ENCODE data around the gene CLNS1A.
"Not testable (repeated sequence)": the region's sequence is repeated elsewhere in the genome, so short reads cannot be mapped to it uniquely, and the experiment has no call there.

Gene CLNS1A

DNA sequence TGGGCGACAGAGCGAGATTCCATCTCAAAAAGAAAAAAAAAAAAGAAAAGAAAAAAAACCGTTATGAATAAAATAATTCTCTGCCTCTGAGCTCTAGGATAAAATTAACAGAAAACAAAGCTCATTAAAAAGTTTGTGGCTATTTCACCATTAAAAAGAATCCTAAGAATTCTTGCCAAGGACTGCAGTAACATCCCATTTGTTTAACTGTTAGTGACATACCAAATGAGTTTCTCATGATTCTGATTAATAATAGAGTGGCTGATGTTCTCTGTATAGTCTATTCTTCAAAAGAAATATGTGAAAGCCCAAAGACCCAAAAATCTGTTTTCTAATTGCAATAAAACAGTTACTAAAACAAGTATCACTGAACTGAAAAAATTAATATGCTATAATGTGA is 19.7 kb downstream of the CLNS1A start:
- DNase-seq, result no peak

DNA sequence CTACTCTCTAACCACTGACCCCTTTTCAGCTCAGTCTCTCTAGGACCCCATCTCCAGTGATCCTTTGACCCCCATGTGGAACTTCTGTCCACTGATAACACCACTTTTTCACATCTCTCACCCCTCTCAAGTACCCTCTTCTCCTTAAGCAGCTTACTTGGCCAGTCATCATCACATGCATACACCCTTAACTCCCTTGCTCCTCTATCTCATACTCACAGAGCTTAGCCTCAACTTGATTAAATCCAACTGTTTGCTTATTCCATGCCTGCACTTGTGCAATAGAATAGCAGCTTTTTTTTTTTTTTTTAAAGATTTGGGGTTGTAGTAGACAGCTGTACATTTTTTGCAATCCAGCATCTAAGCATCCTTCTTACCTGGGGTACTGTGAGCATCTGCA is 25.7 kb downstream of the CLNS1A start:
- no peak for DNase-seq

DNA sequence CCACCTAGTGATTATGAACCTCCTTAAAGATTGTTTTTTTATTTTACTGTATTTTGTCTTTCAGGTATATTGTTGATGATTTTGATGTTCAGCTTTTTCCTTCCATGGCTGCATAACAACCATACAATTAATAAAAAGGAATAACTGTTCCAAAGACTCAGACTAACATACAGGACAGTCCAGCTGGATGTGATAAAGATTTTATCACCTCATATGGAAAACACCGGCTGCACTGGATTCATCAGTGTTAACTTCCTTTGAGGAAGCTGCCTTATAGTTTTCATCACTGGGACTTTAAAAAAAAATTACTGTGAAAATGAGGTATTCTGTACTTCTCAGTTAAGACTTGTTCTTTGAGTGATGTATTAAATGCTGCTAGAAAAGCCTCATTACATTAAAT is 28.4 kb downstream of the CLNS1A start:
- no peak for DNase-seq

DNA sequence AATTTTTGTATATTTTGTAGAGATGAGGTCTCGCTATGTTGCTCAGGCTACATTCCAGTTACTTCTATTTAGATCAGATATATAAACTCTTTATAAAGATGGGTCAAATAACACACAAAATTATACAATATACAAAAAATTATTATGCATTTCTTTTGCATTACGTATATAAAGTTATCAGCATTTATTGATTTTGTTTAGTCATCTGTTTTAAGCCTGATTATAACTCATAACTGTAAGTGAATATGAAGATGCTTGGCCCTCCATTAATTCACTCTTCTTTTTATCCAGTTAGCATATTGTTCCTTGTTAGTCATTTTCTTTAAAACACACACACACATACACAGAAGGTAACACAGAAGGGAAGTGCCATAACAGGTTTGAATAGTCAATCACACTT is 33.3 kb downstream of the CLNS1A start:
- DNase-seq, result no peak

DNA sequence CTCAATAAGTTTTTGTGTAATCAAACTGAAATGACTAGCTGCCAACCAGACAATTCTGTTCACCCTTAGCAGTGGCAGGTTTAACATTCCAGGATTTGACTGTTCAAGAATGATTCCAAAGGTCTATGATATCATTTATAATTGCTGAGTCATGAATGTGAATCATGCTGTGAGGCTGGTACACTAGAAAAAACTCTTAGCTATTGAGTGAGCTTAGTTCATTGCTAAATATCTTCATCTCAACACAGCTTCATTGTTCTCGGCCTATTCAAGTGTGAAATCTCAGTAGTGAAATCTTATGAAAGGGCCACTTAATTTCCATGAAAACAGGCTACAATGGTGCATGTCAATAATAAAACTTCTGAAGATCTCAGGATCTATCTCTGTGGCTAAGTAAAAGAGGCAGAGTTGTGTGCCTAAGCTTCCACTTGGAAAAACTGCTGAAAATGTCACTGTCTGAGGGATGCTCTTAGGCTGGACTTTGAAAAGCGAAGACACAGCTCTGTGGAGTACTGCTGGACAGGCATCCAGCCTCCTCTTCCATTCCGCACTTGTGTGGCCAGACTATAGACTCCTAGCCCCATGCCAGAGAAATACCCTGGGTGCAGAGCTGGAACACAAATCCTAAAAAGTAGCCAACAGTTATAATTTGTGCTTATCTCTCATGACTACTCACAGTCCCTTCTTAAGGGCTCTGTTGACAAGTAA is 35.1 kb downstream of the CLNS1A start:
- DNase-seq, result no peak

DNA sequence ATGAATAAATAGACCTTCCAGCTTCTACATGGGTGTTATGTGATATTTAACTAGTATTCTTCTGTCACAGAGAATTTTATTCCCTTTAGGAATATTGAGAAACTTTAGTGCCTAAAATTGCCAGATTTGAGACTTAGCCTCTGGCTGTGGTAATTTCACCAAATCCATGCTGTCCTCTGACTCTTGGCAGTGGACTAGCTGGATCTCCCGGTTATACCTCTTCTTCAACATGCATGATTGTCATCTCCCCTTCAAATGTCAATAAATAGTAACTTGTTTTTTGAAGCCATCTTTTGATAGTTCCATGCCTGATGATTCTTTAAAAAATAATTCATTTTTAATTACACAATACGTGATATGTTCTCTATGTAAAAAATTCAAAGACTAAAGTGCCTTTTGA is 39.4 kb downstream of the CLNS1A start:
- DNase-seq, result no peak

DNA sequence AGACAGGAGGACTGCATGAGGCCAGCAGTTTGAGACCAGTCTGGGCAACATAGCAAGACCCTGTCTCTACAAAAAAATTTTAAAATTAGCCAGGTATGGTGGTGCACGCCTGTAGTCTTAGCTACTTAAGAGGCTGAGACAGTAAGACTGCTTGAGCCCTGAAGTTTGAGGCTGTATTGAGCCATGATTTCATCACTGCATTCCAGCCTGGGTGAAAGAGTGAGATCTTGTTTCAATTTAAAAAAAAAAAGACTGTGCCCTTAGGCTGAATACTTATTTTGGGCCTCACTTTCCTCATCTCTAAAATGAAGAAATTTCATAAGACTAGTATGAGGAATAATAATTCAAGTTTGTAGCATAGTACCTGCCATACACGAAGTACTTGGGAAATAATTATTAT is 41.0 kb downstream of the CLNS1A start:
- DNase-seq, result no peak

DNA sequence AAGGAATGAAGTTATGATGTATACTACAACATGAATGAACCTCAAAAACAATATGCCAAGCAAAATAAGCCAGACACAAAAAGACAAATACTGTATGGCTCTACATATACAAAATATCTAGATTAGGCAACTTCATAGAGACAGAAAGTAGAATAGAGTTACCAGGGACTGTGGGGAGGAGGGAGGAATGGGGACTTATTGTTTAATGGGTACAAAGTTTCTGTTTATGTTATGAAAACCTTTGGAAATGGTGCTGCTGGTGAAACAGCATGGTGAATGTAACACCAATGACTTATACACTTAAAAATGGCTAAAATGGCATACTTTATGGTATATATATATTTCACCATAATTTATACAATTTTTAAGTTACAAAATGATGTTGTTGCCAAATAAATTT is 43.7 kb downstream of the CLNS1A start:
- no peak for DNase-seq

DNA sequence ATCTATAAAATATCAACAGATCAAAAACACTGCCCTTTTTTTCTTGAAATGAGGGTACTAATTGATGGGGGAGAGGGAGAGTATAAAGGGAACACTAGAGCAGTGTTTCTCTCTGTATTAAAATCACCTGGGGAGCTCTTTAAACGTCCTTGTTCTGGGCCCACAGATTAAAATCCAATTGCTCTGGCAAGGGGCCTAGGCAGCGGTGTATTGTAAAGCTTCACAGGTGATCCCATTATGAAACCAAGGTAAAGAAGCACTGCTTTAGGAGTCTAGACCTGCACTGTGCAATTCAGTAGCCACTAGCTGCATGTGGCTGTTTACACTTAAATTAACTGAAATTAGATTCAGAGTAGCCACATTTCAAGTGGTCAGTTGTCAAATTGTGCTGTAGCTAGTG is 44.9 kb downstream of the CLNS1A start:
- DNase-seq, result no peak

DNA sequence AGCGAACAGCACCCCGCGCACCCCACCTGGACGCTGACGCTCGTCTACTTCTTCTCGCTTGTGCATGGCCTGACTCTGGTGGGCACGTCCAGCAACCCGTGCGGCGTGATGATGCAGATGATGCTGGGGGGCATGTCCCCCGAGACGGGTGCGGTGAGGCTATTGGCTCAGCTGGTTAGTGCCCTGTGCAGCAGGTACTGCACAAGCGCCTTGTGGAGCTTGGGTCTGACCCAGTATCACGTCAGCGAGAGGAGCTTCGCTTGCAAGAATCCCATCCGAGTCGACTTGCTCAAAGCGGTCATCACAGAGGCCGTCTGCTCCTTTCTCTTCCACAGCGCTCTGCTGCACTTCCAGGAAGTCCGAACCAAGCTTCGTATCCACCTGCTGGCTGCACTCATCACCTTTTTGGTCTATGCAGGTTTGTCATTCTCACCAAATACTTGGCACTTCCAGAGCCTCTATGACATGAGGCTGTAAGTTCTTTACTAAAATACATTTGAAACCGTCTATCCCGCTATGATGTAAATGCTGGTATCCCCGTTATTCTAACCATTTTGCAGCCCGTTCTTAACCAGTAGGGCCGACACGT is 47.3 kb downstream of the CLNS1A start:
- DNase-seq, result peak; percentile 57

DNA sequence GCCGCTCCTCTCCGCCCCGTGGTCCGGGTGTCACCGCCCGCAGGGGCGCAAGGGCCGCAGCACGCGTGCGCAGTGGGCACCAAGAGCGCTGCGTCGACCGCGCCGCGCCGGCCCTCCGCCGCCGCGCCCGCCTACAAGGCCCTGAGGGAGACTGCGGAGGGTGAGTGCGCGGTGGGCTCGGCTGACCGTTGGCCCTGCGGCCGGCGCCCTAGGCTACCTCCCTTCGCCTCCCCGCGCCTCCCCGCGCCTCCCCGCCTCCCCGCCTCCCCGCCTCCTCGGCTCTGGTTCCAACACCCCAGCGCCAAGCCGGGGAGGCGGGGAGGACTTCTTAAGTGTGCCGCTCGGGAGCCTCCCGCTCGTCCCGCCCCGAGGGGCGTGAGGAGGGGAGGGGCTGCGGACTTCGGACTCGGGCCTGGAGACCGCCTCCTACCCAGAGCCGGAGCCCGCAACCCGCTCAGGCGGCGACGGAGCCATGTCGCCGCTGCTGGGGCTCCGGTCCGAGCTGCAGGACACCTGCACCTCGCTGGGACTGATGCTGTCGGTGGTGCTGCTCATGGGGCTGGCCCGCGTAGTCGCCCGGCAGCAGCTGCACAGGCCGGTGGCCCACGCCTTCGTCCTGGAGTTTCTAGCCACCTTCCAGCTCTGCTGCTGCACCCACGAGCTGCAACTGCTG is 47.9 kb downstream of the CLNS1A start, which contains the start of gene AQP11:
TSS of gene AQP11 (plus strand) at position 433 of the 673 bp plus-strand sequence. CDS start at position 473, 40 bp downstream.
- DNase-seq, result peak; percentile 90

DNA sequence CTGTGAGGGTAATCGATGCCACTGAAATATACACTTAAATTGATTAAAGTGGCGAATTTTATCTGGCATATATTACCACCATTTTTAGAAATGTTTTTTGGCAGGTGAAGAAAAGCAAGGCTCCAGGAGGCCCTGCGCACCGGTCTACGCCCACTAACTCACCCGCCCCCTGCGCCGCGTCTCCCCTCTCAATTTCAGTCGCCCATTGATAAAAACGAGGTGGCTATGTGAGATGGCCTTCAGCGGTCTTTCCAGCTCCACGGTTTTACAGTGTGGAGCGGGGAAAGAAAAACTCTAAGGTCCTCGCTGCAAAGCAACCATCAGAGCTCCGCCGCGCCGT is 48.4 kb downstream of the CLNS1A start:
- DNase-seq, result peak; percentile 90

DNA sequence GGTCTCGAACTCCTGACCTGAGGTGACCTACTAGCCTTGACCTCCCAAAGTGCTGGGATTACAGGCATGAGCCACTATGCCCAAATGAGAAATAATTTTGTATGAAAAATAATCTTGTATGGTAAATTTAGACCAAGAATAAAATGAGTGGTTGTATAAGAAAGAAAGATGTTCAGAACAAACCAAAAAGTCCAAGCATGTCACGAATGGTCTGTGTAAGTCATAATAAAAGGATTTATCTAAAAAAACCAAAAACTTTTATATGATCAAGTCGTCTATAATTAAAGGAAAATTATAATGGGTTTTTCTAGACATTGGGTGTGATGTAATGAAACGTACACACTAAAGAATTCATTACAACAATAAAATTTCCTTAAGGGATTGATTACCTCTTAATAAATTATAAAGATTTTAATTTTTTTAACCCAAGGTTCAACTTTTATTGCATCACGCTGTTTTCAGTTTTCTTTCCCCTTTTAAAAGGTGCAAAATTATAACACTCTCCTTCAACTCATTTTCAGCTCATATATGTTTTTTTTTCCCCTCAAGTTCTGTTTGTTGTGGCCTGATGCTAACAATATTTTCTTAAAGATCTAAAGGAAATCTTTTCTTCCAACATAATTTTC is 56.8 kb downstream of the CLNS1A start:
- peak; percentile 44 for DNase-seq

DNA sequence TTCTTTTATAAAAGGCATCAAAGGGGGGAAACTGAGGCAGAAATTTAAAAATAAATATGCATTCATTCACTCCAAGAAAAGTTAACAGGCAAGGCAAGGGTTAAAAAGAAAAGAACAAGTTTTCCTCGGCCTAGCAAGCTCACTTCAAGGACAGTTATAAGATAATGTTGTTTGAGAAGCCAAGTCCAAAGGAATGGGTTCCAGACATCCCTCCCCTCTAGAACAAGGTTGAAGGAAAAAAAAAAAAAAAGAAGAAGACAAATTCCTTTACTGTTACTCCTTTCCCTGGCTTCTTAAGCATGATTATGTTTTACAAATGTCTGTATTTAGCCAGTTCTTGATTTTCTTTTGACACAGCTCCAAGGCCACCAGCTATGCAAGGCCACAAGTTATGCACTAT is 62.2 kb downstream of the CLNS1A start:
- DNase-seq, result not testable (repeated sequence)

DNA sequence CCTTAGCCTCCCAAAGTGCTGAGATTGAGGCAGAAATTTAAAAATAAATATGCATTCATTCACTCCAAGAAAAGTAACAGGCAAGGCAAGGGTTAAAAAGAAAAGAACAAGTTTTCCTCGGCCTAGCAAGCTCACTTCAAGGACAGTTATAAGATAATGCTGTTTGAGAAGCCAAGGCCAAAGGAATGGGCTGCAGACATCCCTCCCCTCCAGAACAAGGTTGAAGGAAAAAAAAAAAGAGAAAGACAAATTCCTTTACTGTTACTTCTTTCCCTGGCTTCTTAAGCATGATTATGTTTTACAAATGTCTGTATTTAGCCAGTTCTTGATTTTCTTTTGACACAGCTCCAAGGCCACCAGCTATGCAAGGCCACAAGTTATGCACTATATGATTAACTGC is 66.7 kb downstream of the CLNS1A start:
- not testable (repeated sequence) for DNase-seq

DNA sequence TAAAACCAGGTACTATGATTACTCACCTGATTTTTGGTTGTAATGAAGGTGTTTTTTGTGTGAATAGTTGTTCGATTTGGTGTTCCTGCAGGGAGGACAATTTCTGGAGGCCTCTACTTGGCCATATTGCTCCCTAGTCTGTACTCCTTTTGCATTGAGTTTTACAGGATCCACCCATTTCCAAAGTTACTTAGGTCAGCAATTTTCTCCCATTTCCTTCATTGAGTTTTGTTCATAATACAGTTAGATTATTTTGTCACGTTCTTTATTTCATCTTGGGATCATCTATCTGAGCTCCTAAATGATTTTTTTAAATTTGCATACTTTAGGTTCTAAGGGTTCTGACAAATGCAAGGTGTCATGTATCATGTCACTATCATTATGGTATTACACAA is 67.9 kb downstream of the CLNS1A start:
- DNase-seq, result no peak

DNA sequence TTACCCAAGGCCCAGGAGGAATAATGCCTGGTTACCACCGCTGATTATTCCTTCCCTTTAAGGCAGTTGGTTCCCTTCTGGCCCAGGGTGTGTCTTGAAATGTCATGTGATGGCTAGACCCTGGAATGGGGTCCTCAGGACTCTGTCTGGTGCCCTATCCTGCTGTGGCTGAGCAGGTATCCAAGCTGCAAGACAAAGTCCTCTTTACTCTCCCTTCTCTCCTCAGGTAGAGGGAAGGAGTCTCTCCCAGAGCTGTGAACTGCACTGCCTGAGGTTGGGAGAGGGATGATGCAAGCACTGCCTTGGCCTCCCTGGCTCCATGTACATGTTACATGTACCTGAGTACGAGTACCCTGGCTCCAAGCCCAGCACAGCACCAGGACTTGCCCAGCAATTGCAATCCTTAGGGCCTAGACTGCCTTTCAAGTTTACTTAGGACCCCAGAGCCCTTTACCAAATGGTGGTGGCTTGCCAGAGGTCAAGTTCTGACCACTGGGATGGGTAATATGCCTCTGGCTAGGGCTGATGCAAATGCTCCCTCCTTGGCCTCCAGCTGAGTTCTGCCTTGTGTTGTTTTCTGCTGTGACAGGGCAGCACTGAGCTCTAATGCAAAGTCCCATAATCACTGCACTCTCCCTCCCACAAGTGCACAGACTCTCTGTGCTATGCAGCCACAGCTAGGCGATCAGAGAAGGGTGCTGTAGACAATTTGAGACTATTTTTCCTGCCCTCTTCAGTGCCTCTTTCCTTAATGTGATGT is 68.5 kb downstream of the CLNS1A start:
- DNase-seq, result no peak

DNA sequence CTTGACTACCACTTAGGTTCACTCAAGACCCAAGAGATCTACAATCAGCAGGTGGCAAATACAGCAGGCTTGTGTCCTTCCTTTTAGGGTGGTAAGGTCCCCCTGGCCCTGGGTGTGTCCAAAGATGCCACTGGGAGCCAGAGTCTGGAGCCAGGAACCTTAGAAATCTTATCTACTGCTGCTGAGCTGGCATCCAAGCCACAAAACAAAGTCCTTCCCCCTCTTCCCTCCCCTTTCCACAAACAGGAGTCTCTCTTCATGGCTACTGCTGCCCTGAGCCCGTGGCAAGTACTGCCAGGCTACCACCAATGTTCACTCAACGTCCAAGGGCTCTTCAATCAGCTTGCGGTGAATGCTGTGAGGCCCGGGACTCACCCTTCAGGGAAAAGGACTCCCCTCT is 69.3 kb downstream of the CLNS1A start:
- DNase-seq, result no peak

All from NCI-H2171 treated with DMSO at 0.1 percent for 48 hours (cell line).